Epithelial cell of proximal tubule (primary cell): Measurements from ENCODE around the gene CFAP299. TPM values are rescaled to one million over a fixed set of nuclear protein-coding genes. Genes with fewer than 3 reads are reported as not detected.

Experiments
- DNase-seq: peaks from one replicate; pipeline ENCODE4 v3.0.0-alpha.2; 2011; ENCODE audit warnings: low read depth
- H3K4me3 ChIP-seq: 2 replicates; pipeline ENCODE4 v1.5.1; 2011; ENCODE audit warnings: low read depth, mild to moderate bottlenecking, low read length
- CTCF ChIP-seq: conservative IDR thresholded peaks from 2 replicates; pipeline ENCODE4 v1.5.1; 2012; ENCODE audit warnings: low read depth, mild to moderate bottlenecking, low read length
- total RNA-seq: library from RNA; depleted of rRNA; stranded (reverse); fragments of >200 nt; gene quantifications from 2 replicates; pipeline ENCODE4 v1.2.3, GENCODE V29; 2015

The CFAP299 gene
- total RNA-seq, 1 donor from 2014 or later: not detected

- no peak overlapping the region for H3K4me3 ChIP-seq
- no peak for TF ChIP-seq CTCF
- no peak for DNase-seq
Observed at GRCh38 chr4:80948995-80949394, 613.5 kb downstream of the CFAP299 start.

- H3K4me3 ChIP-seq: no peak overlapping the region
- no peak for TF ChIP-seq CTCF
- DNase-seq: no peak
Observed at GRCh38 chr4:80956421-80956820, 620.9 kb downstream of the CFAP299 start.

GRCh38 chr4:80963051-80963450, 627.5 kb downstream of the CFAP299 start:
- no peak for DNase-seq
- no peak overlapping the region for H3K4me3 ChIP-seq
- no peak for TF ChIP-seq CTCF

GRCh38 chr4:80967346-80967745, 631.8 kb downstream of the CFAP299 start:
- DNase-seq: no peak
- no peak for TF ChIP-seq CTCF

GRCh38 chr4:80980239-80980638, 644.7 kb downstream of the CFAP299 start:
- DNase-seq: no peak
- H3K4me3 ChIP-seq: no peak overlapping the region
- TF ChIP-seq CTCF: no peak

More at GRCh38 chr4:80967346-80967745, 631.8 kb downstream of the CFAP299 start:
- H3K4me3 ChIP-seq: no peak overlapping the region

- TF ChIP-seq CTCF: no peak
- no peak overlapping the region for H3K4me3 ChIP-seq
- no peak for DNase-seq
Observed at GRCh38 chr4:80986011-80986410, 650.5 kb downstream of the CFAP299 start.

- peak; percentile 76 for TF ChIP-seq CTCF
- DNase-seq: peak; percentile 26
- no peak overlapping the region for H3K4me3 ChIP-seq
Observed at GRCh38 chr4:80989921-80990544, 654.5 kb downstream of the CFAP299 start.
